ENCODE results near the gene FOLH1.
"Not testable (repeated sequence)": the region's sequence is repeated elsewhere in the genome, so short reads cannot be mapped to it uniquely, and the experiment has no call there.

FOLH1 gene

GRCh38 chr11:49208006-49208721, at the start of gene FOLH1:
FOLH1 (minus strand) TSS chr11:49208602; CDS start chr11:49208409, 193 bp downstream.
- no peak for DNase-seq (ENCODE audit: low read depth)

GRCh38 chr11:49255148-49255547, 46.7 kb upstream of the FOLH1 start:
- DNase-seq (ENCODE audit: low read depth) = not testable (repeated sequence)

- not testable (repeated sequence) for DNase-seq (ENCODE audit: low read depth)
Measured at GRCh38 chr11:49251212-49251611, 42.8 kb upstream of the FOLH1 start.

GRCh38 chr11:49250398-49251115, 42.2 kb upstream of the FOLH1 start:
- DNase-seq (ENCODE audit: low read depth) = not testable (repeated sequence)

- DNase-seq (ENCODE audit: low read depth) = not testable (repeated sequence)
Measured at GRCh38 chr11:49249363-49249762, 41.0 kb upstream of the FOLH1 start.

GRCh38 chr11:49233685-49234084, 25.3 kb upstream of the FOLH1 start:
- not testable (repeated sequence) for DNase-seq (ENCODE audit: low read depth)

GRCh38 chr11:49233019-49233418, 24.6 kb upstream of the FOLH1 start:
- not testable (repeated sequence) for DNase-seq (ENCODE audit: low read depth)

GRCh38 chr11:49231725-49232124, 23.3 kb upstream of the FOLH1 start:
- DNase-seq (ENCODE audit: low read depth) = not testable (repeated sequence)

GRCh38 chr11:49230534-49230933, 22.1 kb upstream of the FOLH1 start:
- not testable (repeated sequence) for DNase-seq (ENCODE audit: low read depth)

- DNase-seq (ENCODE audit: low read depth) = not testable (repeated sequence)
Measured at GRCh38 chr11:49230001-49230400, 21.6 kb upstream of the FOLH1 start.

GRCh38 chr11:49229136-49229535, 20.7 kb upstream of the FOLH1 start:
- not testable (repeated sequence) for DNase-seq (ENCODE audit: low read depth)

- DNase-seq (ENCODE audit: low read depth) = not testable (repeated sequence)
Measured at GRCh38 chr11:49225255-49225785, 16.9 kb upstream of the FOLH1 start.

GRCh38 chr11:49221112-49221511, 12.7 kb upstream of the FOLH1 start:
- DNase-seq (ENCODE audit: low read depth) = no peak

GRCh38 chr11:49213026-49213560, 4.7 kb upstream of the FOLH1 start:
- no peak for DNase-seq (ENCODE audit: low read depth)

- DNase-seq (ENCODE audit: low read depth) = not testable (repeated sequence)
Measured at GRCh38 chr11:49206999-49207398, 1.4 kb downstream of the FOLH1 start.

GRCh38 chr11:49202287-49202976, 6.0 kb downstream of the FOLH1 start:
- DNase-seq (ENCODE audit: low read depth) = no peak

- not testable (repeated sequence) for DNase-seq (ENCODE audit: low read depth)
Measured at GRCh38 chr11:49196775-49197174, 11.6 kb downstream of the FOLH1 start.

GRCh38 chr11:49196002-49196401, 12.4 kb downstream of the FOLH1 start:
- DNase-seq (ENCODE audit: low read depth) = not testable (repeated sequence)

GRCh38 chr11:49190287-49190686, 18.1 kb downstream of the FOLH1 start:
- DNase-seq (ENCODE audit: low read depth) = not testable (repeated sequence)

- DNase-seq (ENCODE audit: low read depth) = not testable (repeated sequence)
Measured at GRCh38 chr11:49186225-49186624, 22.2 kb downstream of the FOLH1 start.

- DNase-seq (ENCODE audit: low read depth) = not testable (repeated sequence)
Measured at GRCh38 chr11:49185597-49185996, 22.8 kb downstream of the FOLH1 start.

- DNase-seq (ENCODE audit: low read depth) = not testable (repeated sequence)
Measured at GRCh38 chr11:49184756-49185155, 23.6 kb downstream of the FOLH1 start.
